OCI-LY3 (cell line): ENCODE measurements around the gene NAV2.

Experiments
- H2AFZ ChIP-seq: fragments of 200-600, 300-600 bp; shearing (Covaris generic); 2 replicates; pipeline ENCODE4 v1.6.0; 2014; ENCODE audit warnings: antibody characterized with exemption, low read depth, low read length
- H3K27ac ChIP-seq: fragments of 200-600, 300-600 bp; sonication (generic); 2 replicates; pipeline ENCODE4 v1.5.1; 2014; ENCODE audit warnings: mild to moderate bottlenecking, low read length, moderate library complexity, mixed read lengths
- H3K27me3 ChIP-seq: fragments of 200-600, 300-600 bp; sonication (generic); 2 replicates; pipeline ENCODE4 v1.6.1; 2014; ENCODE audit warnings: low read depth, low read length, mixed read lengths
- H3K36me3 ChIP-seq: fragments of 200-600, 300-600 bp; sonication (generic); replicated peaks from 2 replicates; pipeline ENCODE3; 2014; ENCODE audit warnings: low read depth, low read length, mixed read lengths
- H3K4me1 ChIP-seq: fragments of 300-600, 200-600 bp; sonication (generic); 2 replicates; pipeline ENCODE4 v1.6.1; 2014; ENCODE audit warnings: low read length, mixed read lengths
- H3K4me2 ChIP-seq: fragments of 200-600, 300-600 bp; sonication (generic); 2 replicates; pipeline ENCODE4 v1.6.1; 2014; ENCODE audit warnings: low read length, mixed read lengths
- H3K4me3 ChIP-seq: fragments of 300-600, 200-600 bp; sonication (generic); 2 replicates; pipeline ENCODE4 v1.5.1; 2014; ENCODE audit warnings: antibody characterized with exemption, mild to moderate bottlenecking, low read length, moderate library complexity
- H3K79me2 ChIP-seq: fragments of 300-600, 200-600 bp; shearing (Covaris generic); 2 replicates; pipeline ENCODE4 v1.6.1; 2014; ENCODE audit warnings: mild to moderate bottlenecking, low read length, mixed read lengths
- H3K9ac ChIP-seq: fragments of 300-600, 200-600 bp; shearing (Covaris generic); 2 replicates; pipeline ENCODE4 v1.6.0; 2014; ENCODE audit warnings: mild to moderate bottlenecking, low read length, moderate library complexity
- H3K9me3 ChIP-seq: fragments of 200-600, 300-600 bp; shearing (Covaris generic); 2 replicates; pipeline ENCODE4 v1.6.1; 2014; ENCODE audit warnings: low read length, mixed read lengths; ENCODE audit not compliant: insufficient read depth
- H4K20me1 ChIP-seq: fragments of 200-600, 300-600 bp; sonication (generic); 2 replicates; pipeline ENCODE4 v1.6.1; 2016; ENCODE audit warnings: low read length, mixed read lengths; ENCODE audit not compliant: insufficient read depth
- CTCF ChIP-seq: fragments of 200-600, 300-600 bp; sonication (generic); IDR thresholded peaks from 2 replicates; pipeline ENCODE4 v1.5.1; 2014; ENCODE audit warnings: antibody characterized with exemption, low read length, low read depth
- EZH2phosphoT487 ChIP-seq: fragments of 200-600 bp; shearing (Covaris generic); IDR thresholded peaks from 2 replicates; pipeline ENCODE4 v1.6.1; 2018; ENCODE audit warnings: antibody characterized with exemption, mixed run types, low read depth

The NAV2 gene

DNA sequence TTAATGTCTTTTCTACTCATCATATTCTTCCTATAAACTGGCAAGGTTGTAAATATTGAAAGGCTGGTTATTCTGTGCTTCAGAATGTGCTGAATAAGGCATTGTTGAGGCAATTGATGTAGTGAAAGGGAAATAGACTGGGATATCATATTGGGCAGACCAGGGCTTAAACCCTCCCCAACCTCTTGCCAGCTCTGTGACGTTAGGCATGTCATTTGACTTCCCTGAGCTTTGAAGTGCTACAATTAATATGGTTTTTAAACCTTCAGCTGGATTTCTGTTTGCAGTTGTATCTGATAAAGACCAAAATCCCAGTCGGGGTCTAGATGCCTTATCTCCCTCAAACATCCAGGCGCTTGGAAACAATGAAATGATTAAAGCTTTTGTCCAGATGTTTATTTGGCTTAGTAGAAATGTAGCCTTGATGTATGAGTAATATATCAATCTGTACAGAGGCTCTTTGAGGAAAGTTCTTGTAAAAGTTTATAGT is 239.5 kb downstream of the NAV2 start:
- no peaks in the 10 kb centered on the region for H4K20me1 ChIP-seq
- peak overlapping the region; percentile 49; the same call in 1 of the 2 replicates for H3K9ac ChIP-seq
- H2AFZ ChIP-seq = no peak overlapping the region
- peak overlapping the region; percentile 87 for H3K4me2 ChIP-seq
- TF ChIP-seq CTCF (no peak), EZH2phosphoT487 (no peak)
- H3K4me1 ChIP-seq = peaks cover 39% of the 10 kb centered on the region
- no peaks in the 10 kb centered on the region for H3K36me3 ChIP-seq
- peaks cover 11% of the 10 kb centered on the region for H3K27me3 ChIP-seq
- peak overlapping the region; percentile 75 for H3K27ac ChIP-seq
- peak overlapping the region; percentile 74 for H3K4me3 ChIP-seq
- H3K9me3 ChIP-seq = no peaks in the 10 kb centered on the region
- no peaks in the 10 kb centered on the region for H3K79me2 ChIP-seq

DNA sequence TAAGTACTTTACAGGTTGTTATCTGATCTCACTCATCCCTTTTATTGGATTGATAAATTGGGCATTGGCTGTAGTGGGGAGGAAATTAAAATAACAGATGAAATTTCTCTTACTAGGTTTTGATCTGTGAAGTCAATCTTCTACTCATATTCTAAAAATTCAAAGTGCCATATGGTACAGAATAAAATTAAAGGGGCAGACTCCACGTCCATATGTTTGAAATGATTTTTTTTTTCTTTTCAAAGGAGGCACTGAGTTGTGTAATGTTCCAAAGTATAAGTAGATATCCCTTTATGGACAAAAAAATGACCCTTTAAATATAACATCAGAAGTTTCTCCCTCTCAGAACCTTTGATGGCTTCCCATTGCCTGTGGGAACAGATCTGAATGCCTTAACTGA is 240.3 kb downstream of the NAV2 start:
- peak overlapping the region; percentile 87; the same call in 1 of the 2 replicates for H3K4me2 ChIP-seq
- no peak overlapping the region for H3K27ac ChIP-seq
- no peak overlapping the region for H3K9ac ChIP-seq
- H3K27me3 ChIP-seq = peaks cover 4% of the 10 kb centered on the region; the same call in 1 of the 2 replicates
- TF ChIP-seq CTCF (no peak), EZH2phosphoT487 (no peak)
- H3K36me3 ChIP-seq = no peaks in the 10 kb centered on the region
- H3K4me3 ChIP-seq = no peak overlapping the region
- no peaks in the 10 kb centered on the region for H3K79me2 ChIP-seq
- peaks cover 46% of the 10 kb centered on the region for H3K4me1 ChIP-seq
- no peaks in the 10 kb centered on the region for H4K20me1 ChIP-seq
- H3K9me3 ChIP-seq = no peaks in the 10 kb centered on the region
- H2AFZ ChIP-seq = no peak overlapping the region

GRCh38 chr11:19953336-19953735 is 240.7 kb downstream of the NAV2 start:
- H4K20me1 ChIP-seq = no peaks in the 10 kb centered on the region
- no peak overlapping the region for H2AFZ ChIP-seq
- no peaks in the 10 kb centered on the region for H3K36me3 ChIP-seq
- H3K9ac ChIP-seq = no peak overlapping the region
- H3K4me3 ChIP-seq = no peak overlapping the region
- H3K4me1 ChIP-seq = peaks cover 51% of the 10 kb centered on the region
- peak overlapping the region; percentile 8; the same call in 1 of the 2 replicates for H3K4me2 ChIP-seq
- TF ChIP-seq CTCF (no peak), EZH2phosphoT487 (no peak)
- H3K27me3 ChIP-seq = peaks cover 4% of the 10 kb centered on the region; the same call in 1 of the 2 replicates
- no peaks in the 10 kb centered on the region for H3K79me2 ChIP-seq
- no peaks in the 10 kb centered on the region for H3K9me3 ChIP-seq
- H3K27ac ChIP-seq = no peak overlapping the region

- no peaks in the 10 kb centered on the region for H3K9me3 ChIP-seq
- peak overlapping the region; percentile 8; the same call in 1 of the 2 replicates for H3K4me2 ChIP-seq
- H3K4me3 ChIP-seq = no peak overlapping the region
- no peaks in the 10 kb centered on the region for H4K20me1 ChIP-seq
- no peak overlapping the region for H3K9ac ChIP-seq
- H3K36me3 ChIP-seq = no peaks in the 10 kb centered on the region
- peaks cover 56% of the 10 kb centered on the region for H3K4me1 ChIP-seq
- TF ChIP-seq CTCF (no peak), EZH2phosphoT487 (no peak)
- H3K27me3 ChIP-seq = peaks cover 4% of the 10 kb centered on the region; the same call in 1 of the 2 replicates
- no peak overlapping the region for H2AFZ ChIP-seq
- H3K79me2 ChIP-seq = no peaks in the 10 kb centered on the region
- H3K27ac ChIP-seq = no peak overlapping the region
Measured at GRCh38 chr11:19953909-19954308, 241.3 kb downstream of the NAV2 start.
